HG03097 (cell line): ENCODE data around the gene PRSS33.

Source experiments
- ATAC-seq: cut with Tn5 transposase; IDR thresholded peaks from one replicate; pipeline ENCODE4 v1.9.1; 2021; ENCODE audit not compliant: unreplicated experiment, low FRiP score

The PRSS33 gene

DNA sequence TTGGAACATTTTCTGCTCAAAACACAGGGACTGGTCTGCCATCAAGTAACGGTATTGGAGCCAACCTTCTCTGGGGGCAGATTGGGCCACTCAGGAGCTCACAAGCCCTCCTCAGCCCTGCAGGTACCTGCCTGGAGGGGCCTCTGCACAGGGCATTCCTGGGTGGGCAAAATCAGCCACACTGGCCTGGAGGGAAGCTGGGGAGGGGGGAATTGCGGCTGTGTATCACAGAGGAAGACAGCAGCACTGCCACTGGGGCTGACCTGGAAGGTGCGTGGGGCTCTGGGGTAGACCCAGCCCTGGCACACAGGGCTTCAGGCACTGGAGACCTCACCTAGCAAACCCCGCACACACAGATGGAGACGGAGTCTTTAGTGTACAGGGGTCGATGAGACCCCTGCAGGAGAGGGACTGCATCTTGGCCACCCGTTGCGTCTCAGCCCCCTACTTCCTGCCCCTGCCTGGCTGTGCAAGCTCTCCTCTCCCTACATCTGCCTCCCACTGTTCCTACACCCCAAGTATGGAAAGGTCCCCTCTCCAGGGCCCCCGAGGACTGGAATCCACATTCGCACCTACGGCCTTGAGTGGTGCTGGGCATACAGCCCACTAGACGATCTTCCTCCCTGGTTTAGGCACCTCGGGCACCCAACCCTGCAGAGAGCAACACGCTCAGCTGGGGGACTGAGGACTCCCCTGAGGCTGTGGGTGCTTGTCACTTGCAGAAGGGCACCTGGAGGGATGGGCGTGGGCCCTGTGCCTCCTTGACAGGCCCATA is 42.1 kb downstream of the PRSS33 start:
- ATAC-seq: no peak

DNA sequence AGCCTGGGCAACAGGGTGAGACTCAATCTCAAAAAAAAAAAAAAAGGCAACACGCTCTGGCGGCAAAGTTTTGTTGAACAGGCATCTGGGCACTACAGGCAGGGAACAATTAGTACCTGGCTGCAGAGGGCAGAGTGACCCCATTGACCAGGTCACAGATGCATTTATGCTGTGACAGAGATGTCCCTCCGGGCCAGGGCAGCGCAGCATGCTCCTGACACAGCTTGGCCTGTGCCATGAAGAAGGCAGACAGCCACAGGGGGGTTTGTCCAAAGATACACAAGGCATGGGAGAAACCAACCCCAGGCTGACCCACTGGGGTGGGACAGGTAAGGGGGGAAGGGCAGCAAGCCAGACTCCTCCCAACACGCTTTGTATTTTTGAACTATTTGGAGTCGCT is 42.6 kb downstream of the PRSS33 start:
- no peak for ATAC-seq

DNA sequence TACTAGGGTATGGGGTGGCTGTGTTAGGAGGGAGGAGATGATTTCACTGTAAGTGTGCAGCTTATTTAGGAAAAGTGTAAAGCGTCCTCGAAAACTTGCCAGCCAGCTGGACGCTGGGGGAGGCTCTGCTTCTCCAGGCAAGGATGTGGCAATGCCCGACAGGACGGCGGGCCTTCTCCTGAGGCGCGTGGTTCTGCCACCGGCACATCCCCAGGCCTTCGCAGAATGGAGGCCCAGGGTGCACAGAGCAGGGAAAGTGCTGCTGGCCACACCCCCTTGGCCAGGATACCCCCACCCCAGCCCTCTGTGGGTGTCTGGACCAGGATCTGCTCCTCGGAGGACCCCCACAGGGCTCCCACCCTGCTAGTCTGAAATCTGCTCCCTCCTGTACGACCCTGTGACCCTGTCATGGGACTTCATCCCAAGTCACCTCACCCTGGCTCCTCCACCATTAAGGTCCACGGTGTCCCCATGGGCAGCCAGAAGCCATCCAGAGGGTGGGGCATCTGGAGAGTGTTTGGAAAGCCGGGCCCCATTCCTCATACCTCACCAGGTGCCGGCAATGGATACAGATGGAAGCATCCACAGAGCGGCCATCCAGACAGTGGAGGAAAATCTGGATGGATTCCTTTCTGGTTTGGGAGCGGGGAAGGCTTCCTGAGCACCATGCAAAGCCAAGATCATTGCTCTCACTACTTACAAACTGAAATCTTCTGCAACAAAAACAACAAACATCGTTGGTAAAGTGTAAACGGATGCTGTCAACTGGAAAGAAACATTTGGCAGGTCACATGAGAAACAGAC is 44.2 kb downstream of the PRSS33 start:
- no peak for ATAC-seq

DNA sequence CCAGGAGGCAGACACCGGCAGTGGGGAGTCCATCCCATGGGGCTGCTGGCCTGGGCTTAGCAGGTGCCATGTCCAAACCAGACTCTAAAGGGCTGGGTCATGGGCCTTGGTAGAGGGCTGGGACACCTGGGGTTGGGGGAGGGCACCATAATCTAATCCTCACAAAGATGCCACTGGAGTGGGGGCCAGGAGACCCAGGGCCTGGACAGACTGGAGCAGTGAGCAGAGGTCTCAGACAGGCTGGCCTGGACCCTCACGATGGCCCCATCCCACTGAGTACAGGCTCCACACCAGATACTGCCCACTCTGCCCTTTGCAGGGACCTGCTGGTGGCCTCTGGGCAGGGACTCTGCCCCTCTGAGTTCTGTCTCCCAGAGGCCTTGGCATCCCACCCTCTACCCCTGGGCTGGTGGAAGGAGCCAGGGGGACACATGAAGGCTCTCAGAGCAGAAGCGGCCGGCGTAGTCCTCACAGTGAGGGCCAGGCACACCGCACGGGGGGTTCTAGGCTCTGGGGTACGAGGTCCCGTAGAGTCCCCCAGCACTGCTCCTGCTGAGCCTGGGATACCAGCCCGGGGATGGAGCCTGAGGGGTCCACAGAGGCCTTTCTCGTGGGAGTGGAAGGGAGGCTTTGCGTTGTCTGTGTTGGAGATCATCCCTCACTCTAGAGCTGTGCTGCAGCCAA is 44.9 kb downstream of the PRSS33 start:
- ATAC-seq: no peak

DNA sequence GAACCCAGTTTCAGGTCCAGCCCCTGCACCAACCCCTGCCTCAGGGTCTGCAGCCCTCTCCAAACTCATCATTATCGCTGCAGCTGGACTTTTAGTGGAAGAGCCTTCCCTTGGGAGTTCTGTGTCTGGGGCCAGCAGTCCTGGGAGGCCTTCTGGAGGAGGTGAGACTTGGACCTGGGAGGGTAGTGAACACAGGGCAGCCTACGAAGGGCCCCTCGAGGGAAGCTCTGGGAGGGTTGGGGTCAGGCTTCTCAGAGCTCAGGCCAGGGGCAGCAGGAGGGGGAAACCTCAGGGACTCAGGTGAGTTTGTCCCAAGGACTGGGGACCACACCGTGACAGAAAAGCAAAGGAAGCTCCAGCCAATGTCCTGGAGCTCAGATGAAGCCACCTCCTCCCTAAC is 46.2 kb downstream of the PRSS33 start:
- ATAC-seq: no peak

DNA sequence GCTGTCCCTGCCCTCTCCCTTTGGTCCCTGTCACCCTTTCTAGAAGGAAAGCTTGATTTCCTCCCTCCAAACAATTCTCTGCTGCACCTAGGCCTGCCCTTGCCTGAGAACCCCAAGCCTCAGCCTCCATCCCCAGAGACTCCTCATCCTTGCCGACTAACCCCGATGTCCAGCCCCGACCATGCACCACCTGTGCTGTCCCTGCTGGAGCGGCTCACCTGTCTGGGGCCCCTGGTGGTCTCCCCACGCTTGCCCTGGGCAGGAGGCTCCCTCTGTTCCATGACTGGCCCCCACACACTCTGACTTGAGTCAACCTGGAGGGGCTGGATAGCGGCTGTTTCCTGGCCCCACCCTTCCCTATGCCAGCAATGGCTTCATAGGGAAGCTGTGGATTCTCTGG is 46.9 kb downstream of the PRSS33 start:
- no peak for ATAC-seq

DNA sequence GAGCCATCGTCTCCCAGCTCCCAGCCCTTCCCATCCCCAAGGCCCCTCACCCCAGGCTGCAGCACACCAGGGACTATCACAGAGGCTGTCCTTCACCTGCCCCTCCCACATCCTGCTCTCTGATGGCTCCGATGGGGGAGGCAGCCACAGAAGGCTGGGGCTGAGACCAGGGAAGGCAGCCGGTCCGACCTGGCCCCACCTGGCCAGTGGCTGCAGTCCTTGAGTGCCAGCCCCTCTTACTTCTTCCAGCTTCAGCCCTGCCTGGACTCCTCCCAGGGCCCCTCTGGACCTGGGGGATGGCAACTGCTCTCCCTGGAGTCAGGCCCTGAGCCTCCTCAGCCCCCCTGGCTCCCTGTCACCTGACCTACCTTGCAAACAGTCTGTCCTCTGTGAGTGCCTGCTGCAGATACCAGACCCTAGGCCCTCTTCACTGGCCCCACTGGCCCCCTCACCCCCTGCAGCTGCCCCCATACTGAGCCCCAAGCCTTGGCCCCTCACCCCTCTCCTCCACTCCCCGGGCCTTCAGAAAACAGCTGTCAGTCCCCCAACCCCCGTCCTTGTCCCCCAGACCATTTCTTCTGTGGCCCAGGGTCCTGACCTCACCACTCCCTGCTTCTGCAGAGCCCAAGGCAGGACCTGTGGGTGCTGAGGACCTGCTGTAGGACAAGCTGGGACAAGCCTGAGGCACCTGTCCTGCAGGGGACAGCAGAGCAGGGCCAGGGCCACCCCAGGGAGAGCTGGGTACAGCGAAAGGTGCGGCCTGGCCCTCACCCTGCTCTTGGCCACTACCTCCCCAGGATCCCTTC is 47.5 kb downstream of the PRSS33 start:
- ATAC-seq: no peak

DNA sequence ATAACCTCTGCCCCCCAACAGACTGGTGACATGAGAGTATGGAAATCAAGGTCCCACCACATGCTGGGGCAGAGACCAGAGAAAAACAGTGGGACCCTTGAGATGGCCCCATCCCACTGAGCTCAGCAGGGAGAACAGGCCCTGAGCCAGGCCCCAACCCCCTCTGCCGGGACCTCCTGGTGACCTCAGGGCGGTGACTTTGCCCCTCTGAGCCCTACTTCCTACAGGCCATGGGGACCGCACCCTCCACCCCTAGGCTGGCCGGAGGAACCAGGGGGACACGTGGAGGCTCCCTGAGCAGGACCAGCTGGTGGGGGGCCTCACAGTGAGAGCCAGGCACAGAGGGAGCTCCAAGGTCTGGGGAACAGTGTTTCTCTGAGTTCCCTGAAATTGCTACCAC is 48.7 kb downstream of the PRSS33 start:
- ATAC-seq: no peak

DNA sequence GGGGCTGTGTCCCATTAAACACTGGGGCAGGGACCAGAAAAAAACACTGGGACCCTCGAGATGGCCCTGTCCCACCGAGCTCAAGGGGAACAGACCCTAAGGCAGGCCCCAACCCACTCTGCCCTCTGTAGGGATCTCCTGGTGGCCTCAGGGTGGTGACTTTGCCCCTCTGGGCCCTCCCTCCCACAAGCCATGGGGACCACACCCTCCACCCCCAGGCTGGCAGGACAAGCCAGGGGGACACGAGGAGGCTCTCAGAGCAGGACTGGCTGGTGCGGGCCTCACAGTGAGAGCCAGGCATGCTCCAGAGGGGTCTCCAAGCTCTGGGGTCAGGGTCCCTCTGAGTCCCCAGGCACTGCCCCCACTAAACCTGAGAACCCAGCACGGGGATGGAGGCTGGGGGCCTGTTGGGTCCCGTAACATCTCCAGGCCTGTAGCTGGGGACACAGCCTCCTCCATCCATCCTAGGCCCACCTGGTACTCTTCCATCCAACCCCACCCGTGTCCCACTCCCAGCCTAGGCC is 49.4 kb downstream of the PRSS33 start:
- no peak for ATAC-seq

DNA sequence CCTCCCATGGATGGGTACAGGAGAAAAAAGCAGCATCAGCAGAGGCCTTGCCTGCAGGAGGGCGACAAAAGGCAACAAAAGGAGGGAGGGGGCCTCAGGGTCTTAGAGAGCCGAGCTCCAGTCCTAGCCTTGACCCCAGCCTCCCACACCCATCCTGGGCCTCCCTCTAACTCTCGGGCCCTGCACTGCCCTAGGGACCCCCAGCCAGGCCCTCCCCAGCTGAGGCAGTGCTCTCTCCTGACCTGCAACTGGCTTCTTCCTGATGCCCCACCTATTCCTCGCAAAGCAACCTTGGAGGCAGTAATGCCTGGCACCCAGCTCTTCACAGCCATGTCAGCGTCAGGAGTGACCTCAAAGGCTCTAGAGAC is 50.1 kb downstream of the PRSS33 start:
- ATAC-seq: no peak

DNA sequence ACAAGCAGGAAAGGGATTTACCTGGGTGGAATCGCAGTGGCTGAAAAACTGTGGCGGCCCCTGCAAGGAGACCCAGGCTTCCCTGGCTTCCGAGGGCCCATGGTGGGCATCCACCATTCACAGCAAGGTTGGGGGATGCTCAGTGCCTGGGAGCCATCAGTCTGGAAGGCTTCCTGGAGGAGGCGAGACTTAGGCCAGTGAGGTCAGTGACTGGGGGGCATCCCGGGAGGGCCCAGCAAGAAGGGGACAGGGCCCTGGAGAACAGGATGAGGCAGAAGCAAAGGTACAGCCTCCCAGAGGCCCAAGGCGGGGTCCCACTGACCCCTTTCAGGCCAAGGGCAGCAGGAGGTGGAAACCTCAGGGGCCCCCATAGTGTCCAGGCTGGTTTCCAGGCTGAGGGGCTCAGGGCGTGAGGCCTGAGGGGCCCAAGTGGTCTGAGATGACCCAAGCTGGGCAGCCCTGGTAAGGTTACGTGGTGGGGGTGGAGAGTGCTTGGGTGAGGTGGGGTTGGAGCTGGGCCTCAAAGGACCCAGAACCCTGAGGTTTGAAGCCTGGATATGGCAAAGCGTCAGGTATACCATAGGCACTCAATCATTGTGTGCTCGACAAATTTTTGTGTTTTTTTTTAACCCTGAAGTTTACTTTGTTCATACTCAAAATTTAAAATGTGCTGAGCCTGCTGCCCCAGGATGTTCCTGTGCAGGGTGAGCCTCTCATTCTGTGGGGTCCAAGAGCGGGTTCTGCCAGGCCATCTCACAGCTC is 50.7 kb downstream of the PRSS33 start:
- ATAC-seq: no peak

DNA sequence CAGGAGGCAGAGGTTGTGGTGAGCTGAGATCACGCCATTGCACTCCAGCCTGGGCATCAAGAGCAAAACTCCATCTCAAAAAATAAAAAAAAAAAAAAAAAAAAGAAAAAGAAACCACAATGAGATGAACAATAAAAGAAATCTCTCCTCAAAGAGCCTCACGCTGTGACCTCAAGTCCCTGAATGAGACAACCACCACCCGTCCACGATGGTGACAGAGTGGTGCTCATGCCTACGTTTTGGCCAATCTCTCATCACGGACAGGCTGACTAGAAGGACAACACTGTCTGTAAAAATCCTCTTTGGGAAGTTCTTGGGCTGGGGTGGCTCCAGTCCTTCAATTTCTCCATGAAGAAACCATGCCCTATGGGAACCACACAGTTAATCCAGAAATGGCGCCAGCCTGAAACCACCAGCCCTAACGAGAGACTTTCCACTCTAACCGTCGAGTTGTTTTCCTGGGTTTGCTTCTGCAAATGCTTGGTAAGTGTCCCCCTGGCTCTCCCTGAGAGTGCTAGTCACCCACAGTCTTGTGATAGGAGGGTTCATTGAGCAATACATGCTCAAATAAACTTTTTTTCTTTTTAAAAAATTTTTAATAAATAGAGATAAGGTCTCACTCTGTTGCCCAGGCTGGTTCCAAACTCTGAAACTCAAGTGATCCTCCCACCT is 52.4 kb downstream of the PRSS33 start:
- no peak for ATAC-seq
